Epithelial cell of proximal tubule (primary cell): ENCODE results near the gene MGAT5. TPM values are rescaled to one million over a fixed set of nuclear protein-coding genes. Genes with fewer than 3 reads are reported as not detected.

Source experiments
- DNase-seq: peaks from one replicate; pipeline ENCODE4 v3.0.0-alpha.2; 2011; ENCODE audit warnings: low read depth
- H3K4me3 ChIP-seq: 2 replicates; pipeline ENCODE4 v1.5.1; 2011; ENCODE audit warnings: low read depth, mild to moderate bottlenecking, low read length
- CTCF ChIP-seq: conservative IDR thresholded peaks from 2 replicates; pipeline ENCODE4 v1.5.1; 2012; ENCODE audit warnings: low read depth, mild to moderate bottlenecking, low read length
- total RNA-seq: library from RNA; depleted of rRNA; stranded (reverse); fragments of >200 nt; gene quantifications from 2 replicates; pipeline ENCODE4 v1.2.3, GENCODE V29; 2015

MGAT5 gene
- total RNA-seq, 1 donor from 2014 or later, result 34.0 TPM

- no peak for TF ChIP-seq CTCF
- no peak for DNase-seq
- no peak overlapping the region for H3K4me3 ChIP-seq
Measured at GRCh38 chr2:134258684-134259388, 5.0 kb downstream of the MGAT5 start.

GRCh38 chr2:134259571-134259970 lies 5.7 kb downstream of the MGAT5 start:
- TF ChIP-seq CTCF, result no peak
- DNase-seq, result no peak
- H3K4me3 ChIP-seq, result no peak overlapping the region

- no peak overlapping the region for H3K4me3 ChIP-seq
- DNase-seq, result no peak
- TF ChIP-seq CTCF, result no peak
Measured at GRCh38 chr2:134259994-134260393, 6.1 kb downstream of the MGAT5 start.

- DNase-seq, result no peak
- H3K4me3 ChIP-seq, result no peak overlapping the region
- TF ChIP-seq CTCF, result no peak
Measured at GRCh38 chr2:134260713-134261112, 6.8 kb downstream of the MGAT5 start.

GRCh38 chr2:134261398-134262131 lies 7.7 kb downstream of the MGAT5 start:
- no peak overlapping the region for H3K4me3 ChIP-seq
- no peak for TF ChIP-seq CTCF
- DNase-seq, result no peak

GRCh38 chr2:134262684-134263083 lies 8.8 kb downstream of the MGAT5 start:
- DNase-seq, result no peak
- H3K4me3 ChIP-seq, result no peak overlapping the region
- TF ChIP-seq CTCF, result no peak
